Measurements from ENCODE around the gene NCR3LG1. TPM values are rescaled to one million over a fixed set of nuclear protein-coding genes. Genes with fewer than 3 reads are reported as not detected.

The NCR3LG1 gene
- total and polyA plus RNA-seq, 9 of the 15 experiments (the other 6 are each of a cell fraction or from before 2014, with no cell fraction given) = 4.1 to 39.8 (median 25.1) TPM

- TF ChIP-seq ZNF318 (IDR thresholded peaks at IDR 0.05; ENCODE audit: borderline replicate concordance in 1 of 2, low read depth in 1 of 2) (no peak), ZNF165 (CRISPR knock-in tag; IDR thresholded peaks at IDR 0.05; ENCODE audit: borderline replicate concordance) (no peak), E2F3 (CRISPR knock-in tag; IDR thresholded peaks at IDR 0.05) (no peak), ZNF79 (CRISPR knock-in tag; IDR thresholded peaks at IDR 0.05; ENCODE audit: low read depth) (no peak), NR1H2 (CRISPR knock-in tag; IDR thresholded peaks at IDR 0.05) (no peak), HDAC2 (IDR thresholded peaks at IDR 0.05) (0 out of 2 replicates have a peak, but pooled peaks have one; percentile 14), NR3C1 (CRISPR knock-in tag; IDR thresholded peaks at IDR 0.05) (no peak), HNRNPL (IDR thresholded peaks at IDR 0.05; ENCODE audit: low read depth, low read length) (no peak), PBX2 (CRISPR knock-in tag; IDR thresholded peaks at IDR 0.05; ENCODE audit: low read depth) (no peak), PBX2 (tag; conservative IDR thresholded peaks at IDR 0.05; ENCODE audit: low read depth) (no peak), ARID4B (CRISPR knock-in tag; IDR thresholded peaks at IDR 0.05) (no peak)
Measured at GRCh38 chr11:17354601-17354991, 3.0 kb downstream of the NCR3LG1 start (continued).

Data from K562 (cell line).